H1 (cell line): ENCODE measurements around the gene CCDC157. TPM values are rescaled to one million over a fixed set of nuclear protein-coding genes. Genes with fewer than 3 reads are reported as not detected.

Experiments
- CTCF ChIA-PET: fragments of 300-600 bp; sonication (Branson Sonifier 250); formaldehyde crosslinking; loops from one replicate; lab custom pipeline; 2021; ENCODE audit not compliant: partially characterized antibody; lab: Charles Lee
- POLR2A ChIA-PET: fragments of 300-600 bp; sonication (Branson Sonifier 250); formaldehyde crosslinking; loops from one replicate; lab custom pipeline; 2021; ENCODE audit warnings: inconsistent platforms; ENCODE audit not compliant: partially characterized antibody; lab: Charles Lee
- DNase-seq, 2 experiments: peaks; one replicate each; pipeline versions ENCODE4 v3.0.0 to v3.0.0-alpha.2; 2010 to 2022; ENCODE audit warnings: low spot score in 2 of 2, low read depth in 1 of 2, mixed read lengths in 1 of 2
- FAIRE-seq: peaks from 2 replicates; lab custom pipeline; 2011; peaks lifted over from hg19 to GRCh38; lab: Jason Lieb, UNC
- H2AFZ ChIP-seq: 2 replicates; pipeline ENCODE4 v1.8.1; 2012; ENCODE audit warnings: low read length, inconsistent platforms
- H2AK5ac ChIP-seq: 2 replicates; pipeline ENCODE4 v1.6.1; 2013; ENCODE audit warnings: low read depth, low read length
- H2BK120ac ChIP-seq: replicated peaks from 2 replicates; pipeline ENCODE3; 2013; ENCODE audit warnings: low read depth, low read length, inconsistent platforms
- H2BK12ac ChIP-seq: 2 replicates; pipeline ENCODE4 v1.6.1; 2013; ENCODE audit warnings: low read depth, low read length
- H2BK15ac ChIP-seq: 2 replicates; pipeline ENCODE4 v1.6.1; 2013; ENCODE audit warnings: low read length
- H2BK20ac ChIP-seq: 2 replicates; pipeline ENCODE4 v1.6.1; 2013; ENCODE audit warnings: low read length
- H2BK5ac ChIP-seq: 2 replicates; pipeline ENCODE4 v1.6.1; 2013; ENCODE audit warnings: low read depth, low read length
- H3K14ac ChIP-seq: 2 replicates; pipeline ENCODE4 v1.6.1; 2013; ENCODE audit warnings: inconsistent platforms; ENCODE audit not compliant: insufficient read length
- H3K18ac ChIP-seq: 2 replicates; pipeline ENCODE4 v1.6.1; 2013; ENCODE audit warnings: low read length; ENCODE audit errors: extremely low read depth
- H3K23ac ChIP-seq: 2 replicates; pipeline ENCODE4 v1.6.1; 2013; ENCODE audit warnings: inconsistent platforms; ENCODE audit not compliant: insufficient read length
- H3K23me2 ChIP-seq: 2 replicates; pipeline ENCODE4 v1.6.1; 2013; ENCODE audit warnings: low read depth, low read length
- H3K27ac ChIP-seq: 2 replicates; pipeline ENCODE4 v1.6.1; 2011; ENCODE audit warnings: low read depth, low read length, inconsistent platforms
- H3K27me3 ChIP-seq, 4 experiments: replicated peaks in 1 of 4; 1 replicate in 1 of 4; 2 replicates in 3 of 4; pipeline versions ENCODE4 v1.6.1 to v1.8.1; 2011 to 2013; ENCODE audit warnings: low read length in 3 of 4, mild to moderate bottlenecking in 3 of 4, inconsistent platforms in 2 of 4, mixed read lengths in 2 of 4, moderate library complexity in 1 of 4; ENCODE audit not compliant: control insufficient read depth in 3 of 4, insufficient read depth in 3 of 4; ENCODE audit errors: extremely low read depth in 1 of 4
- H3K36me3 ChIP-seq, 4 experiments: 2 replicates each; pipeline versions ENCODE4 v1.6.1 to v1.8.1; 2011 to 2013; ENCODE audit warnings: mild to moderate bottlenecking in 4 of 4, low read length in 3 of 4, moderate library complexity in 2 of 4, control low read depth in 1 of 4, inconsistent platforms in 1 of 4; ENCODE audit not compliant: insufficient read depth in 4 of 4, control insufficient read depth in 2 of 4
- H3K4ac ChIP-seq: replicated peaks from 2 replicates; pipeline ENCODE3; 2013; ENCODE audit warnings: low read length, low read depth, mixed read lengths, inconsistent platforms; ENCODE audit not compliant: insufficient read length
- H3K4me1 ChIP-seq, 4 experiments: replicated peaks in 1 of 4; 1 replicate in 1 of 4; 2 replicates in 3 of 4; pipeline versions ENCODE4 v1.6.1 to v1.8.1; 2011 to 2013; ENCODE audit warnings: low read length in 3 of 4, inconsistent platforms in 2 of 4, mixed read lengths in 1 of 4; ENCODE audit not compliant: insufficient read depth in 4 of 4, control insufficient read depth in 3 of 4
- H3K4me2 ChIP-seq, 2 experiments: 2 replicates each; pipeline versions ENCODE4 v1.6.1 to v1.8.1; 2011 to 2013; ENCODE audit warnings: low read depth in 2 of 2, low read length in 2 of 2, control low read depth in 1 of 2, inconsistent platforms in 1 of 2, mild to moderate bottlenecking in 1 of 2; ENCODE audit not compliant: insufficient read depth in 1 of 2
- H3K4me3 ChIP-seq, 4 experiments: fragments of 200-600, 300-600 bp in 1 of 4; sonication (generic), shearing (Covaris generic), sonication (Bioruptor Twin) in 1 of 4; 2 replicates each; pipeline versions ENCODE4 v1.5.1 to v1.8.1; 2011 to 2016; ENCODE audit warnings: low read length in 4 of 4, low read depth in 3 of 4, control low read depth in 2 of 4, inconsistent platforms in 2 of 4, mild to moderate bottlenecking in 2 of 4, mixed read lengths in 1 of 4, moderate library complexity in 1 of 4; ENCODE audit not compliant: insufficient read depth in 2 of 4; ENCODE audit errors: extremely low read depth in 1 of 4
- H3K56ac ChIP-seq: replicated peaks from 2 replicates; pipeline ENCODE3; 2013; ENCODE audit warnings: low read depth, mild to moderate bottlenecking, mixed read lengths, low read length, inconsistent platforms; ENCODE audit not compliant: insufficient read length
- H3K79me1 ChIP-seq: 2 replicates; pipeline ENCODE4 v1.6.1; 2013; ENCODE audit warnings: low read depth, low read length, control low read depth
- H3K79me2 ChIP-seq, 2 experiments: 2 replicates each; pipeline versions ENCODE4 v1.6.1 to v1.8.1; 2012 to 2013; ENCODE audit warnings: low read length in 2 of 2, mild to moderate bottlenecking in 2 of 2, inconsistent platforms in 1 of 2; ENCODE audit not compliant: insufficient read depth in 2 of 2, control insufficient read depth in 1 of 2
- H3K9ac ChIP-seq, 4 experiments: replicated peaks in 1 of 4; 1 replicate in 1 of 4; 2 replicates in 3 of 4; pipeline versions ENCODE4 v1.6.1 to v1.8.1; 2011 to 2013; ENCODE audit warnings: low read depth in 3 of 4, low read length in 3 of 4, control low read depth in 2 of 4, mild to moderate bottlenecking in 2 of 4, moderate library complexity in 2 of 4, inconsistent platforms in 1 of 4; ENCODE audit errors: extremely low read depth in 1 of 4
- H3K9me3 ChIP-seq, 2 experiments: 2 replicates each; pipeline versions ENCODE4 v1.6.1 to v1.8.1; 2012 to 2013; ENCODE audit warnings: mild to moderate bottlenecking in 2 of 2, moderate library complexity in 2 of 2, control low read depth in 1 of 2, inconsistent platforms in 1 of 2, low read depth in 1 of 2, low read length in 1 of 2, mixed read lengths in 1 of 2; ENCODE audit not compliant: insufficient read depth in 2 of 2
- H4K20me1 ChIP-seq, 2 experiments: replicated peaks in 1 of 2; 2 replicates each; pipeline versions ENCODE3 to v1.8.1; 2011 to 2013; ENCODE audit warnings: inconsistent platforms in 2 of 2, low read length in 2 of 2, mild to moderate bottlenecking in 1 of 2; ENCODE audit not compliant: insufficient read depth in 2 of 2, control insufficient read depth in 1 of 2
- H4K5ac ChIP-seq: 2 replicates; pipeline ENCODE4 v1.6.1; 2013; ENCODE audit warnings: low read length, low read depth, mixed read lengths, inconsistent platforms; ENCODE audit not compliant: insufficient read length
- H4K8ac ChIP-seq: 2 replicates; pipeline ENCODE4 v1.8.0; 2013; ENCODE audit warnings: mild to moderate bottlenecking, moderate library complexity, low read length, inconsistent platforms; ENCODE audit not compliant: insufficient read depth; ENCODE audit errors: extremely low read depth
- H4K91ac ChIP-seq: replicated peaks from 2 replicates; pipeline ENCODE3; 2013; ENCODE audit warnings: low read length, mixed read lengths, inconsistent platforms; ENCODE audit not compliant: insufficient read length
- CHD2 ChIP-seq: IDR thresholded peaks from 2 replicates; pipeline ENCODE4 v1.6.1; 2012; ENCODE audit warnings: low read length, improper control_type of control experiment
- SAP30 ChIP-seq: fragments of 300-600 bp; sonication (generic); IDR thresholded peaks from 2 replicates; pipeline ENCODE4 v1.7.1; 2012; ENCODE audit warnings: low read length, moderate library complexity, mild to moderate bottlenecking, inconsistent platforms; ENCODE audit not compliant: insufficient read depth, insufficient replicate concordance
- TAF7 ChIP-seq: optimal IDR thresholded peaks from 2 replicates; pipeline ENCODE3; 2011; ENCODE audit warnings: low read depth, mild to moderate bottlenecking, inconsistent platforms, low read length, moderate library complexity, borderline replicate concordance
- WGBS, 2 experiments: shearing (Covaris generic) in 1 of 2; methylation state at CpG; one replicate each; pipeline versions ENCODE4 v1.1.6 to v1.1.7; 2013 to 2015; ENCODE audit warnings: low lambda C conversion rate in 2 of 2, mixed read lengths in 2 of 2, inconsistent platforms in 1 of 2, low coverage in 1 of 2, missing lambda C conversion rate in 1 of 2; ENCODE audit not compliant: insufficient replicate concordance in 2 of 2, insufficient coverage in 1 of 2, insufficient read length in 1 of 2; ENCODE audit errors: extremely low coverage in 1 of 2, missing lambda C conversion rate in 1 of 2; 5-methylcytosine and 5-hydroxymethylcytosine counted together
- long read RNA-seq, 2 experiments: library from RNA in 1 of 2; library from capped mRNA in 1 of 2; stranded (forward); transcript quantifications; one replicate each; pipeline ENCODE4 v2.0.0, GENCODE V29; 2021; ENCODE audit warnings: inconsistent platforms in 1 of 2
- polyA minus RNA-seq, 3 experiments: library from RNA; depleted of rRNA, polyadenylated mRNA; stranded (reverse); fragments of >200 nt; gene quantifications; 1 replicate in 2 of 3; 2 replicates in 1 of 3; pipeline ENCODE4 v1.2.3, GENCODE V29; 2011
- polyA plus RNA-seq, 7 experiments: library from polyadenylated mRNA; depleted of rRNA in 3 of 7; stranded (reverse) in 5 of 7; unstranded in 2 of 7; fragments of >200 nt in 5 of 7; fragments of 200-250 nt in 2 of 7; gene quantifications; 1 replicate in 5 of 7; 2 replicates in 1 of 7; 4 replicates in 1 of 7; pipeline versions ENCODE4 v1.2.1 to v1.2.3, GENCODE V29; 2011 to 2013; ENCODE audit warnings: missing spikeins in 2 of 7, mixed read lengths in 2 of 7
- total RNA-seq: library from RNA; stranded (reverse); fragmentation: NEBNext Ultra II Directional; extraction: Animal tissue kit (Norgen Biotek cat#: 25700); gene quantifications from 2 replicates; pipeline ENCODE4 v1.2.1, GENCODE V29; 2021
- TF ChIP-seq, protein P1 (sequence below): IDR thresholded peaks from 2 replicates; pipeline ENCODE4 v1.6.1; 2012; ENCODE audit warnings: inconsistent platforms
- TF ChIP-seq, protein P2 (sequence below): IDR thresholded peaks from 2 replicates; pipeline ENCODE4 v1.6.1; 2012; ENCODE audit warnings: low read length, inconsistent platforms

Gene CCDC157
- total RNA-seq (4.1 and 4.8 TPM in 2 replicates), polyA plus RNA-seq (2011; rRNA removed) (8.4 and 9.4 TPM in 2 replicates), polyA minus RNA-seq (2011; rRNA and poly(A)+ RNA removed) (3.9 and 4.7 TPM in 2 replicates)
- polyA plus RNA-seq (2011; cell fraction: cytosol; rRNA removed): 8.7 TPM
- polyA plus RNA-seq (2011; cell fraction: nucleus; rRNA removed): 11.9 TPM
- 3.5 to 5.0 TPM (median 4.4 TPM) in 4 replicates for polyA plus RNA-seq (2012, experiment 1 of 2)
- polyA plus RNA-seq (2012, experiment 2 of 2): 5.9 TPM
- 3.2 TPM for polyA plus RNA-seq (2013, experiment 1 of 2)
- 3.0 TPM for polyA plus RNA-seq (2013, experiment 2 of 2)
- 1.5 TPM for polyA minus RNA-seq (2011; cell fraction: cytosol; rRNA and poly(A)+ RNA removed)
- polyA minus RNA-seq (2011; cell fraction: nucleus; rRNA and poly(A)+ RNA removed): 8.8 TPM
- long read RNA-seq, experiment 1, partial matches to known transcripts: 1 of 3 reads
- long read RNA-seq, experiment 1, other reads (novel, unspliced or antisense): 1 of 3 reads
- long read RNA-seq, experiment 2, partial matches to known transcripts: 0 of 6 reads
- long read RNA-seq, experiment 2, other reads (novel, unspliced or antisense): 2 of 6 reads

DNA sequence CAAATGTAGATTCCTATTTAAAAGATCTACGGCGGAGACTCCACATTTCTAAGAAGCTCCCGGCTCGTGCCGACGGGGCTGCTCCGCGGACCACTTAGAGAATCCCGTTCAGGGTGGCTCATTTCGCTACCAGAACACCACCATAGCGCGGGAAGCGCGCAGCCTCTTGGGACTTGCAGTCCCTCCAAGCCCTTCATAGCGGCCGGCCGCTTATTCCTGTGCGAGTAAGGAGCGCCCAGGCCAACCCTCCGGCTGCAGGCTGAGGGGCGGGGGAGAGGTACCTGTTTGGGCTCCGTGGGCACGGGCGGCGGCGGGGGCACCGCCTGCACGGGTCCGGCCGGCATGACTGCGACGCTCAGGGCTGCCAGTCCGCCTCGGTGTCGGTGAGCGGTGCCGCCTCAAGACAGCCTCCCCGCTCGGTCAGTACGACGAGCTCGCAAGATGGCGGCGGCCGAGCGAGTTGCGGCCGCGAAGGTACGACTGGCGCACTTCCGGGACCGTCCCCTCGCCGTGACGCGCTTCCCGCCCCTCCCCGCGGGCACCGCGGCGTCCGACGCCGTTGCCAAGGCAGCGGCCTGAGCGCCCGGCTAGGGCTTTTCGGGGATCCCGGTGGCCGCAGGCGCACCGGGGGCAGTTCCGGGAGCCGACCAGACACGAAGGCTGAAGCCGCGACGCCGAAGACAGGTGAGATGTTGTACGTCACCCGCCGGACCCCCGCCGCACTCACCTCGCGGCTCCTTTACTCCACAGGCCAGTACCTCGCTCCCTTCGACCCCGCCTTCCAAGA is at the start of gene CCDC157, which contains the start of gene SF3A1:
Gene CCDC157, plus strand, starts transcription at position 559 of the 787 bp plus-strand sequence. CDS start 8,994 bp downstream, outside the sequence.
Gene SF3A1, minus strand, starts transcription at position 446 of the 787 bp plus-strand sequence. Its CDS starts 102 bp downstream, at position 344.
- peak; percentile 72 to 91 for DNase-seq
- peak; percentile 79 for TF ChIP-seq TAF7
- peak; percentile 47 for TF ChIP-seq SAP30
- TF ChIP-seq, protein P1, sequence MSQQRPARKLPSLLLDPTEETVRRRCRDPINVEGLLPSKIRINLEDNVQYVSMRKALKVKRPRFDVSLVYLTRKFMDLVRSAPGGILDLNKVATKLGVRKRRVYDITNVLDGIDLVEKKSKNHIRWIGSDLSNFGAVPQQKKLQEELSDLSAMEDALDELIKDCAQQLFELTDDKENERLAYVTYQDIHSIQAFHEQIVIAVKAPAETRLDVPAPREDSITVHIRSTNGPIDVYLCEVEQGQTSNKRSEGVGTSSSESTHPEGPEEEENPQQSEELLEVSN: peak; percentile 55; the same call in 1 of the 2 replicates
- peak; percentile 79 for TF ChIP-seq CHD2
- TF ChIP-seq, protein P2, sequence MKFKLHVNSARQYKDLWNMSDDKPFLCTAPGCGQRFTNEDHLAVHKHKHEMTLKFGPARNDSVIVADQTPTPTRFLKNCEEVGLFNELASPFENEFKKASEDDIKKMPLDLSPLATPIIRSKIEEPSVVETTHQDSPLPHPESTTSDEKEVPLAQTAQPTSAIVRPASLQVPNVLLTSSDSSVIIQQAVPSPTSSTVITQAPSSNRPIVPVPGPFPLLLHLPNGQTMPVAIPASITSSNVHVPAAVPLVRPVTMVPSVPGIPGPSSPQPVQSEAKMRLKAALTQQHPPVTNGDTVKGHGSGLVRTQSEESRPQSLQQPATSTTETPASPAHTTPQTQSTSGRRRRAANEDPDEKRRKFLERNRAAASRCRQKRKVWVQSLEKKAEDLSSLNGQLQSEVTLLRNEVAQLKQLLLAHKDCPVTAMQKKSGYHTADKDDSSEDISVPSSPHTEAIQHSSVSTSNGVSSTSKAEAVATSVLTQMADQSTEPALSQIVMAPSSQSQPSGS: no peak

More for the DNA sequence above, at the start of gene CCDC157, which contains the start of gene SF3A1:
- WGBS, 2 experiments: 2% methylated on average over 79 of the region's 91 CpGs; no CpG with 5 or more reads in 1 of the 2 experiments
- Histone ChIP-seq H4K5ac (peak within 1 kb of the TSS; percentile 82), H3K14ac (no peak within 1 kb of the TSS), H3K9ac (peak within 1 kb of the TSS; percentile 92 to 99 (median 96)), H2BK5ac (peak within 1 kb of the TSS; percentile 92), H3K9me3 (no peaks in the 10 kb centered on the region), H3K27ac (peak within 1 kb of the TSS; percentile 93), H3K23ac (no peak within 1 kb of the TSS), H3K4me1 (peaks cover 2 to 11% (median 4%) of the 10 kb centered on the region in 4 experiments; a peak in 6 of 7 replicates), H3K79me2 (peaks cover 15 to 40% of the 10 kb centered on the region in 2 experiments), H2AFZ (peak within 1 kb of the TSS; percentile 73), H3K79me1 (peaks cover 17% of the 10 kb centered on the region), H3K4me2 (peak within 1 kb of the TSS; percentile 74 to 98), H2BK15ac (peak within 1 kb of the TSS; percentile 95; the same call in 1 of the 2 replicates), H3K27me3 (no peaks in the 10 kb centered on the region), H2AK5ac (no peak within 1 kb of the TSS), H3K4me3 (peak within 1 kb of the TSS; percentile 78 to 93 (median 91)), H3K23me2 (peaks cover 2% of the 10 kb centered on the region; the same call in 1 of the 2 replicates), H4K20me1 (peaks cover 8 to 13% of the 10 kb centered on the region in 2 experiments), H4K91ac (peak within 1 kb of the TSS; percentile 97), H2BK12ac (peak within 1 kb of the TSS; percentile 75; the same call in 1 of the 2 replicates), H3K56ac (peak within 1 kb of the TSS; percentile 92), H4K8ac (peak within 1 kb of the TSS; percentile 100), H2BK20ac (no peak within 1 kb of the TSS), H3K36me3 (peaks cover 4 to 18% (median 15%) of the 10 kb centered on the region in 4 experiments; a peak in 7 of 8 replicates), H3K4ac (peak within 1 kb of the TSS; percentile 20), H3K18ac (peak within 1 kb of the TSS; percentile 99), H2BK120ac (no peak within 1 kb of the TSS)
- ChIA-PET POLR2A (interaction anchor here (0.7 to 11.5 kb wide), 33 partner anchors 9 to 1031 kb away, joined by 3 to 129 read pairs (median 4); partner anchors contain the start of genes CASTOR1, MTFP1, RNF215 and SEC14L2), CTCF (interaction anchor here (0.8 to 2.1 kb wide), 2 partner anchors 69 to 75 kb away, joined by 3 to 9 read pairs; no protein-coding TSS in a partner anchor)
- no peak for FAIRE-seq
